NK-92 (cell line): ENCODE measurements around the gene TNFRSF14.

ENCODE experiments used
- DNase-seq: peaks from one replicate; lab custom pipeline; 2025; ENCODE audit not compliant: unreplicated experiment; lab: John Stamatoyannopoulos, UW

The TNFRSF14 gene

GRCh38 chr1:2597441-2598328, 41.5 kb downstream of the TNFRSF14 start:
- DNase-seq: no peak

- DNase-seq: no peak
Observed at GRCh38 chr1:2598329-2598931, 42.3 kb downstream of the TNFRSF14 start.

GRCh38 chr1:2601721-2602303, 45.6 kb downstream of the TNFRSF14 start:
- DNase-seq: no peak

- DNase-seq: no peak
Observed at GRCh38 chr1:2602311-2602835, 46.2 kb downstream of the TNFRSF14 start.

GRCh38 chr1:2602866-2603520, 46.8 kb downstream of the TNFRSF14 start:
- no peak for DNase-seq

- DNase-seq: no peak
Observed at GRCh38 chr1:2603521-2604155, 47.5 kb downstream of the TNFRSF14 start.

- no peak for DNase-seq
Observed at GRCh38 chr1:2604156-2604843, 48.1 kb downstream of the TNFRSF14 start.

GRCh38 chr1:2604844-2605508, 48.8 kb downstream of the TNFRSF14 start:
- DNase-seq: no peak

GRCh38 chr1:2605509-2606395, 49.6 kb downstream of the TNFRSF14 start:
- DNase-seq: no peak

GRCh38 chr1:2606396-2606880, 50.3 kb downstream of the TNFRSF14 start:
- DNase-seq: no peak

- no peak for DNase-seq
Observed at GRCh38 chr1:2606881-2607621, 50.9 kb downstream of the TNFRSF14 start.

GRCh38 chr1:2607641-2608091, 51.5 kb downstream of the TNFRSF14 start:
- no peak for DNase-seq

GRCh38 chr1:2609319-2610035, 53.3 kb downstream of the TNFRSF14 start:
- no peak for DNase-seq

- no peak for DNase-seq
Observed at GRCh38 chr1:2610036-2610959, 54.1 kb downstream of the TNFRSF14 start.

- no peak for DNase-seq
Observed at GRCh38 chr1:2611031-2611501, 54.9 kb downstream of the TNFRSF14 start.
